H9 (cell line): ENCODE results near the gene ZBTB17. TPM values are rescaled to one million over a fixed set of nuclear protein-coding genes. Genes with fewer than 3 reads are reported as not detected.

Experiments
- DNase-seq: peaks from one replicate; pipeline ENCODE4 v3.0.0-alpha.2; 2017
- H2AFZ ChIP-seq: one replicate; pipeline ENCODE4 v1.6.1; 2013; ENCODE audit warnings: mild to moderate bottlenecking, low read length, control low read depth, moderate library complexity
- H2AK5ac ChIP-seq: 2 replicates; pipeline ENCODE4 v1.6.1; 2013; ENCODE audit warnings: low read length, control low read depth, mixed read lengths; ENCODE audit not compliant: insufficient read length
- H2BK120ac ChIP-seq: one replicate; pipeline ENCODE4 v1.6.1; 2013; ENCODE audit warnings: low read depth, mild to moderate bottlenecking, low read length, control low read depth, inconsistent platforms; ENCODE audit not compliant: poor library complexity, severe bottlenecking
- H2BK12ac ChIP-seq: 2 replicates; pipeline ENCODE4 v1.6.1; 2013; ENCODE audit warnings: low read length, control low read depth, mixed read lengths, low read depth; ENCODE audit not compliant: insufficient read length
- H2BK15ac ChIP-seq: 2 replicates; pipeline ENCODE4 v1.6.1; 2013; ENCODE audit warnings: low read depth, low read length, control low read depth
- H2BK20ac ChIP-seq: one replicate; pipeline ENCODE4 v1.6.1; 2013; ENCODE audit warnings: low read depth, mild to moderate bottlenecking, low read length, control low read depth, inconsistent platforms; ENCODE audit not compliant: poor library complexity, severe bottlenecking
- H2BK5ac ChIP-seq: 2 replicates; pipeline ENCODE4 v1.6.1; 2013; ENCODE audit warnings: low read length, control low read depth, mixed read lengths; ENCODE audit not compliant: insufficient read length
- H3K14ac ChIP-seq: 2 replicates; pipeline ENCODE4 v1.6.1; 2013; ENCODE audit warnings: low read length, control low read depth; ENCODE audit not compliant: insufficient read depth
- H3K18ac ChIP-seq: 2 replicates; pipeline ENCODE4 v1.6.1; 2013; ENCODE audit warnings: low read depth, mild to moderate bottlenecking, mixed read lengths, low read length, control low read depth; ENCODE audit not compliant: insufficient read length
- H3K23ac ChIP-seq: 2 replicates; pipeline ENCODE4 v1.6.1; 2013; ENCODE audit warnings: low read length, control low read depth, mixed read lengths, low read depth; ENCODE audit not compliant: insufficient read length
- H3K23me2 ChIP-seq: 2 replicates; pipeline ENCODE4 v1.6.1; 2013; ENCODE audit warnings: low read depth, mild to moderate bottlenecking, mixed read lengths, low read length, control low read depth; ENCODE audit not compliant: insufficient read length, poor library complexity, severe bottlenecking
- H3K27ac ChIP-seq: 2 replicates; pipeline ENCODE4 v1.5.1; 2013; ENCODE audit warnings: low read length, control low read depth, mixed read lengths, low read depth; ENCODE audit not compliant: insufficient read length
- H3K27me3 ChIP-seq: 2 replicates; pipeline ENCODE4 v1.6.1; 2013; ENCODE audit warnings: low read length, control low read depth, inconsistent platforms; ENCODE audit not compliant: insufficient read depth
- H3K4ac ChIP-seq: 2 replicates; pipeline ENCODE4 v1.6.1; 2013; ENCODE audit warnings: low read depth, mild to moderate bottlenecking, control low read depth, inconsistent platforms, low read length, moderate library complexity
- H3K4me1 ChIP-seq: 2 replicates; pipeline ENCODE4 v1.6.1; 2013; ENCODE audit warnings: low read length, control low read depth, inconsistent platforms; ENCODE audit not compliant: insufficient read depth
- H3K4me2 ChIP-seq: 2 replicates; pipeline ENCODE4 v1.6.1; 2013; ENCODE audit warnings: low read length, control low read depth, mixed read lengths; ENCODE audit not compliant: insufficient read length, insufficient read depth
- H3K56ac ChIP-seq: 2 replicates; pipeline ENCODE4 v1.6.1; 2013; ENCODE audit warnings: low read depth, mild to moderate bottlenecking, mixed read lengths, low read length, control low read depth; ENCODE audit not compliant: insufficient read length
- H3K79me1 ChIP-seq: 2 replicates; pipeline ENCODE4 v1.6.1; 2013; ENCODE audit warnings: low read depth, mild to moderate bottlenecking, moderate library complexity, low read length, control low read depth, inconsistent platforms; ENCODE audit not compliant: insufficient read depth, poor library complexity, severe bottlenecking
- H3K79me2 ChIP-seq: 2 replicates; pipeline ENCODE4 v1.6.1; 2013; ENCODE audit warnings: low read length, control low read depth, inconsistent platforms; ENCODE audit not compliant: insufficient read depth
- H3K9ac ChIP-seq: 2 replicates; pipeline ENCODE4 v1.6.1; 2013; ENCODE audit warnings: low read length, control low read depth, mixed read lengths; ENCODE audit not compliant: insufficient read length; ENCODE audit errors: extremely low read depth
- H3K9me3 ChIP-seq: one replicate; pipeline ENCODE4 v1.6.1; 2013; ENCODE audit warnings: low read depth, low read length, inconsistent platforms; ENCODE audit not compliant: control insufficient read depth
- H3T11ph ChIP-seq: one replicate; pipeline ENCODE4 v1.6.1; 2013; ENCODE audit warnings: mild to moderate bottlenecking, low read length, control low read depth, inconsistent platforms
- H4K20me1 ChIP-seq: one replicate; pipeline ENCODE4 v1.6.1; 2013; ENCODE audit not compliant: control insufficient read depth, insufficient read length, insufficient read depth
- H4K5ac ChIP-seq: 2 replicates; pipeline ENCODE4 v1.6.1; 2013; ENCODE audit warnings: low read depth, mild to moderate bottlenecking, mixed read lengths, low read length, control low read depth; ENCODE audit not compliant: insufficient read length
- H4K8ac ChIP-seq: replicated peaks from 2 replicates; pipeline ENCODE4 v1.6.1; 2013; ENCODE audit warnings: low read length, control low read depth, mixed read lengths, low read depth; ENCODE audit not compliant: insufficient read length
- H4K91ac ChIP-seq: 2 replicates; pipeline ENCODE4 v1.6.1; 2013; ENCODE audit warnings: low read depth, mild to moderate bottlenecking, moderate library complexity, mixed read lengths, low read length, control low read depth; ENCODE audit not compliant: insufficient read length
- H3K27ac Mint-ChIP-seq, 3 experiments: 2 replicates in 2 of 3; 3 replicates in 1 of 3; pipeline ENCODE4 v1.8.0; 2020 to 2021; ENCODE audit warnings: mixed read lengths in 3 of 3, mild to moderate bottlenecking in 1 of 3, moderate library complexity in 1 of 3
- H3K27me3 Mint-ChIP-seq: 2 replicates; pipeline ENCODE4 v1.8.0; 2021; ENCODE audit warnings: low read depth, mild to moderate bottlenecking, moderate library complexity, mixed read lengths
- H3K36me3 Mint-ChIP-seq, 3 experiments: 2 replicates in 2 of 3; 3 replicates in 1 of 3; pipeline ENCODE4 v1.8.0; 2020 to 2021; ENCODE audit warnings: low read depth in 3 of 3, mixed read lengths in 3 of 3; ENCODE audit not compliant: insufficient read depth in 1 of 3
- H3K4me1 Mint-ChIP-seq, 2 experiments: 2 replicates each; pipeline ENCODE4 v1.8.0; 2020; ENCODE audit warnings: mixed read lengths in 2 of 2
- H3K4me3 Mint-ChIP-seq, 2 experiments: 2 replicates in 1 of 2; 3 replicates in 1 of 2; pipeline ENCODE4 v1.8.0; 2020 to 2021; ENCODE audit warnings: mild to moderate bottlenecking in 2 of 2, mixed read lengths in 2 of 2, moderate library complexity in 1 of 2
- H3K9me3 Mint-ChIP-seq, 2 experiments: 2 replicates in 1 of 2; 3 replicates in 1 of 2; pipeline ENCODE4 v1.8.0; 2020; ENCODE audit warnings: mild to moderate bottlenecking in 2 of 2, mixed read lengths in 2 of 2, moderate library complexity in 1 of 2
- CTCF ChIP-seq: fragments of 200-600 bp; sonication (generic); conservative IDR thresholded peaks from 3 replicates; pipeline ENCODE4 v1.8.0; 2021; ENCODE audit warnings: antibody characterized with exemption, mild to moderate bottlenecking
- WGBS: extraction: QIAGEN DNeasy Blood & Tissue Kit; methylation state at CpG from one replicate; pipeline ENCODE4 v1.1.7; 2013; ENCODE audit warnings: missing lambda C conversion rate, low lambda C conversion rate, mixed read lengths; ENCODE audit not compliant: insufficient read length; ENCODE audit errors: extremely low coverage; 5-methylcytosine and 5-hydroxymethylcytosine counted together
- total RNA-seq: library from RNA; stranded (reverse); gene quantifications from 2 replicates; pipeline ENCODE4 v1.2.1, GENCODE V29; 2021

Gene ZBTB17
- total RNA-seq, 1 experiment from 2014 or later, result 16.5 TPM

GRCh38 chr1:16020325-16020724 lies 44.4 kb upstream of the ZBTB17 start:
- Histone ChIP-seq H4K91ac (no peak overlapping the region), H3K9ac (no peak overlapping the region), H3K79me2 (no peaks in the 10 kb centered on the region), H3K23me2 (no peaks in the 10 kb centered on the region), H3T11ph (no peak overlapping the region), H3K56ac (no peak overlapping the region), H3K4me1 (no peaks in the 10 kb centered on the region), H3K27ac (no peak overlapping the region), H2BK20ac (no peak overlapping the region), H2BK12ac (no peak overlapping the region), H4K8ac (no peak overlapping the region), H2BK5ac (no peak overlapping the region), H4K5ac (no peak overlapping the region), H3K4ac (no peak overlapping the region), H2AFZ (no peak overlapping the region), H3K23ac (no peak overlapping the region), H3K18ac (no peak overlapping the region), H3K14ac (peak overlapping the region; percentile 40; the same call in 1 of the 2 replicates), H3K4me2 (no peak overlapping the region), H2BK120ac (no peak overlapping the region), H3K27me3 (no peaks in the 10 kb centered on the region), H3K9me3 (no peaks in the 10 kb centered on the region), H3K79me1 (no peaks in the 10 kb centered on the region), H2AK5ac (no peak overlapping the region), H4K20me1 (no peaks in the 10 kb centered on the region), H2BK15ac (no peak overlapping the region)
- Mint-ChIP-seq H3K4me1 (peaks cover 11 to 33% of the 10 kb centered on the region in 2 experiments), H3K27ac (no peak overlapping the region), H3K27me3 (peaks cover 52% of the 10 kb centered on the region), H3K9me3 (no peaks in the 10 kb centered on the region; a peak in 1 of 5 replicates), H3K4me3 (no peak overlapping the region), H3K36me3 (no peaks in the 10 kb centered on the region)
- TF ChIP-seq CTCF, result no peak
- no CpG with 5 or more reads among the region's 6 CpGs for WGBS
- no peak for DNase-seq
